WTC11 (cell line): Measurements from ENCODE around the gene ZGRF1. TPM values are rescaled to one million over a fixed set of nuclear protein-coding genes. Genes with fewer than 3 reads are reported as not detected.

Experiments used
- ATF1 ChIP-seq: sonication (generic); formaldehyde crosslinking; IDR thresholded peaks from 2 replicates; pipeline ENCODE4 v1.8.1; 2023; ENCODE audit warnings: mild to moderate bottlenecking, moderate library complexity, missing genetic modification reagents
- ATF2 ChIP-seq: sonication (generic); formaldehyde crosslinking; IDR thresholded peaks from 2 replicates; pipeline ENCODE4 v1.8.1; 2022; ENCODE audit warnings: low read depth, missing genetic modification reagents, borderline replicate concordance
- E2F5 ChIP-seq: sonication (generic); formaldehyde crosslinking; IDR thresholded peaks from 2 replicates; pipeline ENCODE4 v1.8.1; 2022; ENCODE audit warnings: mild to moderate bottlenecking, moderate library complexity, missing genetic modification reagents
- FOXP1 ChIP-seq: sonication (generic); formaldehyde crosslinking; IDR thresholded peaks from 2 replicates; pipeline ENCODE4 v1.8.0; 2022; ENCODE audit warnings: missing genetic modification reagents, mild to moderate bottlenecking, moderate library complexity, borderline replicate concordance
- HMGA2 ChIP-seq: fragments of 250-450 bp; sonication (Bioruptor Pico); IDR thresholded peaks from 2 replicates; pipeline ENCODE4 v1.4.0; 2021; ENCODE audit warnings: mild to moderate bottlenecking, moderate library complexity
- HMGXB4 ChIP-seq: sonication (generic); formaldehyde crosslinking; IDR thresholded peaks from 2 replicates; pipeline ENCODE4 v1.8.1; 2023; ENCODE audit warnings: mild to moderate bottlenecking, moderate library complexity, missing genetic modification reagents
- MYBL2 ChIP-seq: sonication (generic); formaldehyde crosslinking; IDR thresholded peaks from 2 replicates; pipeline ENCODE4 v1.8.1; 2023; ENCODE audit warnings: mild to moderate bottlenecking, moderate library complexity, missing genetic modification reagents
- PREB ChIP-seq: sonication (generic); formaldehyde crosslinking; IDR thresholded peaks from 2 replicates; pipeline ENCODE4 v1.8.1; 2022; ENCODE audit warnings: mild to moderate bottlenecking, missing genetic modification reagents, moderate library complexity, borderline replicate concordance
- total RNA-seq: library from RNA; stranded (reverse); gene quantifications from 3 replicates; pipeline ENCODE4 v1.2.3, GENCODE V29; 2021
- TF ChIP-seq, protein P1 (sequence below): fragments of 200-600 bp; IDR thresholded peaks from 2 replicates; pipeline ENCODE4 v1.8.0; 2022; ENCODE audit warnings: antibody characterized with exemption
- TF ChIP-seq, protein P2 (sequence below): sonication (generic); formaldehyde crosslinking; IDR thresholded peaks from 2 replicates; pipeline ENCODE4 v1.8.0; 2022; ENCODE audit warnings: missing genetic modification reagents
- TF ChIP-seq, protein P3 (sequence below): sonication (generic); formaldehyde crosslinking; IDR thresholded peaks from 2 replicates; pipeline ENCODE4 v1.8.0; 2022; ENCODE audit warnings: mild to moderate bottlenecking, missing genetic modification reagents
- TF ChIP-seq, protein P4 (sequence below): sonication (generic); formaldehyde crosslinking; IDR thresholded peaks from 2 replicates; pipeline ENCODE4 v1.8.0; 2023; ENCODE audit warnings: missing genetic modification reagents

Gene ZGRF1
- total RNA-seq, 1 experiment from 2014 or later: 56.2 TPM

- TF ChIP-seq HMGXB4 (peak; percentile 69; the same call in 1 of the 2 replicates), E2F5 (CRISPR knock-in tag) (no peak), ATF1 (no peak), FOXP1 (CRISPR knock-in tag) (0 out of 2 replicates have a peak, but pooled peaks have one; percentile 32), HMGA2 (CRISPR knock-in tag) (no peak), MYBL2 (CRISPR knock-in tag) (peak; percentile 87), PREB (CRISPR knock-in tag) (no peak), ATF2 (CRISPR knock-in tag) (no peak)
- TF ChIP-seq, protein P1, sequence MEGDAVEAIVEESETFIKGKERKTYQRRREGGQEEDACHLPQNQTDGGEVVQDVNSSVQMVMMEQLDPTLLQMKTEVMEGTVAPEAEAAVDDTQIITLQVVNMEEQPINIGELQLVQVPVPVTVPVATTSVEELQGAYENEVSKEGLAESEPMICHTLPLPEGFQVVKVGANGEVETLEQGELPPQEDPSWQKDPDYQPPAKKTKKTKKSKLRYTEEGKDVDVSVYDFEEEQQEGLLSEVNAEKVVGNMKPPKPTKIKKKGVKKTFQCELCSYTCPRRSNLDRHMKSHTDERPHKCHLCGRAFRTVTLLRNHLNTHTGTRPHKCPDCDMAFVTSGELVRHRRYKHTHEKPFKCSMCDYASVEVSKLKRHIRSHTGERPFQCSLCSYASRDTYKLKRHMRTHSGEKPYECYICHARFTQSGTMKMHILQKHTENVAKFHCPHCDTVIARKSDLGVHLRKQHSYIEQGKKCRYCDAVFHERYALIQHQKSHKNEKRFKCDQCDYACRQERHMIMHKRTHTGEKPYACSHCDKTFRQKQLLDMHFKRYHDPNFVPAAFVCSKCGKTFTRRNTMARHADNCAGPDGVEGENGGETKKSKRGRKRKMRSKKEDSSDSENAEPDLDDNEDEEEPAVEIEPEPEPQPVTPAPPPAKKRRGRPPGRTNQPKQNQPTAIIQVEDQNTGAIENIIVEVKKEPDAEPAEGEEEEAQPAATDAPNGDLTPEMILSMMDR: peak; percentile 97
- TF ChIP-seq, protein P2, sequence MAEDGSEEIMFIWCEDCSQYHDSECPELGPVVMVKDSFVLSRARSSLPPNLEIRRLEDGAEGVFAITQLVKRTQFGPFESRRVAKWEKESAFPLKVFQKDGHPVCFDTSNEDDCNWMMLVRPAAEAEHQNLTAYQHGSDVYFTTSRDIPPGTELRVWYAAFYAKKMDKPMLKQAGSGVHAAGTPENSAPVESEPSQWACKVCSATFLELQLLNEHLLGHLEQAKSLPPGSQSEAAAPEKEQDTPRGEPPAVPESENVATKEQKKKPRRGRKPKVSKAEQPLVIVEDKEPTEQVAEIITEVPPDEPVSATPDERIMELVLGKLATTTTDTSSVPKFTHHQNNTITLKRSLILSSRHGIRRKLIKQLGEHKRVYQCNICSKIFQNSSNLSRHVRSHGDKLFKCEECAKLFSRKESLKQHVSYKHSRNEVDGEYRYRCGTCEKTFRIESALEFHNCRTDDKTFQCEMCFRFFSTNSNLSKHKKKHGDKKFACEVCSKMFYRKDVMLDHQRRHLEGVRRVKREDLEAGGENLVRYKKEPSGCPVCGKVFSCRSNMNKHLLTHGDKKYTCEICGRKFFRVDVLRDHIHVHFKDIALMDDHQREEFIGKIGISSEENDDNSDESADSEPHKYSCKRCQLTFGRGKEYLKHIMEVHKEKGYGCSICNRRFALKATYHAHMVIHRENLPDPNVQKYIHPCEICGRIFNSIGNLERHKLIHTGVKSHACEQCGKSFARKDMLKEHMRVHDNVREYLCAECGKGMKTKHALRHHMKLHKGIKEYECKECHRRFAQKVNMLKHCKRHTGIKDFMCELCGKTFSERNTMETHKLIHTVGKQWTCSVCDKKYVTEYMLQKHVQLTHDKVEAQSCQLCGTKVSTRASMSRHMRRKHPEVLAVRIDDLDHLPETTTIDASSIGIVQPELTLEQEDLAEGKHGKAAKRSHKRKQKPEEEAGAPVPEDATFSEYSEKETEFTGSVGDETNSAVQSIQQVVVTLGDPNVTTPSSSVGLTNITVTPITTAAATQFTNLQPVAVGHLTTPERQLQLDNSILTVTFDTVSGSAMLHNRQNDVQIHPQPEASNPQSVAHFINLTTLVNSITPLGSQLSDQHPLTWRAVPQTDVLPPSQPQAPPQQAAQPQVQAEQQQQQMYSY (CRISPR knock-in tag): no peak
- TF ChIP-seq, protein P3, sequence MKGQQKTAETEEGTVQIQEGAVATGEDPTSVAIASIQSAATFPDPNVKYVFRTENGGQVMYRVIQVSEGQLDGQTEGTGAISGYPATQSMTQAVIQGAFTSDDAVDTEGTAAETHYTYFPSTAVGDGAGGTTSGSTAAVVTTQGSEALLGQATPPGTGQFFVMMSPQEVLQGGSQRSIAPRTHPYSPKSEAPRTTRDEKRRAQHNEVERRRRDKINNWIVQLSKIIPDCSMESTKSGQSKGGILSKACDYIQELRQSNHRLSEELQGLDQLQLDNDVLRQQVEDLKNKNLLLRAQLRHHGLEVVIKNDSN: no peak
- TF ChIP-seq, protein P4, sequence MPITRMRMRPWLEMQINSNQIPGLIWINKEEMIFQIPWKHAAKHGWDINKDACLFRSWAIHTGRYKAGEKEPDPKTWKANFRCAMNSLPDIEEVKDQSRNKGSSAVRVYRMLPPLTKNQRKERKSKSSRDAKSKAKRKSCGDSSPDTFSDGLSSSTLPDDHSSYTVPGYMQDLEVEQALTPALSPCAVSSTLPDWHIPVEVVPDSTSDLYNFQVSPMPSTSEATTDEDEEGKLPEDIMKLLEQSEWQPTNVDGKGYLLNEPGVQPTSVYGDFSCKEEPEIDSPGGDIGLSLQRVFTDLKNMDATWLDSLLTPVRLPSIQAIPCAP (CRISPR knock-in tag): no peak
These were observed at the start of gene ZGRF1, which contains the start of gene LARP7 (continued) for GRCh38 chr4:112636688-112637551.
